CD4-positive, alpha-beta T cell treated with Interleukin-21 for 1 hour (primary cell): ENCODE results near the gene ZSWIM3.

Experiments
- DNase-seq: peaks from one replicate; pipeline ENCODE4 v3.0.0-alpha.2; 2020

The ZSWIM3 gene

DNA sequence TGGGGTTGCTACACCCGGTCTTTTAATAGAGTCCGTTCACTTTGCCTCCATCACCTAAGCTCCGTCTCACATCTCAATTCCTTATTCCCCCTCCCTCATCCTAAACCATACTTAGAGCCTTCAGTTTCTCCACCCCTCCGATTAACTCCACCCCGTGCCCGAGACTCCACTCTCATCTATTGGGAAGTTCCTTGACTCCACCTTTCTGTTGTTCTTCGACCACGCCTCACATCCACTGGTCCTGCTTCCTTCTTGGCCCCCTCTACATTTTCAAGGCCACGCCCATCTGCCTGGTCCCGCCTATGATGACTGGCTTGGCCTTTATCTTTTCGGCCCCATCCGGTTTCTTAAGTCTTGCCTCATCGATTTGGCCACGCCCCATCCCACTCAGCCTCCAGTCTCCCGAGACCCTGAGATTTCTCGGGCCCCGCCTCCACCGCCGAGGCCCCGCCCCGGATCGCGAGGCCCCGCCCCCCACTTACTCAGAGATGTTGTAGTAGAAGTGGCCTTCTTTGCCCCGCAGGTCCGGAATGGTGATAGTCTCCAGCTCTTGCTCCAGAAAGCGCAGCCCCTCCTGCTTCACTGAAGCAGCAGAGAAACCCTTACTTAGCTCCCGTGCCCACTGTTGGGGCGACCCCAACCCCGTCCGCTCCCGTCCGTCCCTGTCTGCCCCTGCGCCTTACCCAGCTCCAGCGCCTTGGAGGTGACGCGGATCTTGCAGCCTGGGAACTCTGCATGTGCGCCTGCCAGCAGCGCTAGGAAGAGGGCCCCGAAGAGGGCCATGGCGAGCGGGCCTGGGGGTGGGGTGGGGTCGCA, 53.5 kb downstream of the ZSWIM3 start:
- DNase-seq = peak; percentile 93

DNA sequence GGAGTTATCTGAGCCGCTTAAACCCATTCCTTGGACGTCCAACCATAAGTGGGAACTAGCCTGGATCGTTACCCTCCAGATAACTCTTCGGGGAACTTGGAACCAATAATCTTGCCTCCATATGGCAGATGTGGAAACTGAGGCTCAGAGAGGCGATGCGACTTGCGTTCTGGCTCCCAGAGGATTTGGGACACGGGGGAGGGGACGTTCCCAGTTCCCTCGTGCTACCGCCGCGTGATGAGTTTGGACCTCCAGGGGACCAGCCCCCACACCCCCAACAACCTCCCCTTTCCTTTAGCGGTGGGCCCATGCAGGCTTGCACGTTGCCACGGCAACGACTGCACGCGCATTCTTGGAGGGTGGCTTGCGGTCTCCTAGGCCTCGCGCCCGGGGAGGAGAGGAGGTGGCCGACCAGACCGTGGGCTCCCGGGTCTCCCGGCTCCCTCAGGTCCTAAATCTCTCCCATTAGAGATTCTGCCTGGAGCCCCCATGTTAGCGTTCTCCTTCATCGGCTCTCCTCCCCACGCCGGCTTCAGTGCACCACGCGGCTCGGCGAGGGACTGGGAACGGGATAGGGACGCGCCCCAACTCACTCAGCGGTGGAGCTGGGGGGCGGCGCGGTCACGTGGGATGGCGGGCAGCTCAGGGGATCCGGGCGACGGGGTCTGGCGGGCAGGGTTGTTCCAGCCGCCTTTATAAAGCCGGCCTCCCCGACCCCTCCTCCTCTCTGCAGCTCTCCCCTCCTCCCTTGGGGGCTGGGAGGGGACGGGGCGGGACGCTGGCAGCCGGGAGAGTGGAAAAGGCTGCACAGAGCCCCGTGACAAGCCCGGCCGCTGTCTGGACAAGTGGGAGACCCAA, 54.3 kb downstream of the ZSWIM3 start, which contains the start of gene PLTP:
PLTP (minus strand) TSS at position 670 of the 858 bp plus-strand sequence. CDS start 703 bp downstream, outside the sequence.
- peak; percentile 48 for DNase-seq

DNA sequence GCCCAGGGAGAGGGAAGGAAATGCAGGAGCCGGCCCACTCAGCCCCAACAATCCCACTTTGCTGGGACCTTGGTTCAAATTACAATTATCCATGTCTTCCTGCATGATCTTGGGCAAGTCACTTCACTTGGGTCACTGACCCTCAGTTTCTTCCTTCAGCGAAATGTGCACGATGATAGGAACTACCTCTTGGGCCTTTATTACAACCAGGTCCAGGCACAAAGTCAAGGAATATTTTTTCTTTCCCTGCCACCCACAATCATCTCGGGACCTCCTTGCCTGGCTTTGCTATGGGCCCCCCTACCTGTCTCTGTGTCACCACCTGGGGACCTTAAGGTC, 54.9 kb downstream of the ZSWIM3 start:
- no peak for DNase-seq

DNA sequence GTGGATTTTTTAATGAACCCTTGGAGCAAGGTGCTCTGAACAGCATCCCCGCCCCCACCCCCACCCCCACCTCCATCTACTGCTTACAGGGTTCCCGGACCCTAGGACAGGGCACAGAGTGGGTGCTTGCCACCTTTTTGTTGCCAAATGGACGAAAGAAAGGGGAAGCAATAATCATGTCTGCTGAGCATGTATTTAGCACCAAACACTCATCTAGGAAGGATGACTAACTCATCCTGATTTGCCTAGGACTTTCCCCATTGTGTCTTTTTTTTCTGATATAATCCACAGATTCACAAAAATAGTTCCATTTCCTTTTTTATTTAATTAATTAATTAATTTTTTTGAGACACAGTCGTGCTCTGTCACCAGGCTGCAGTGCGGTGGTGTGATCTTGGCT, 55.7 kb downstream of the ZSWIM3 start:
- DNase-seq = no peak

DNA sequence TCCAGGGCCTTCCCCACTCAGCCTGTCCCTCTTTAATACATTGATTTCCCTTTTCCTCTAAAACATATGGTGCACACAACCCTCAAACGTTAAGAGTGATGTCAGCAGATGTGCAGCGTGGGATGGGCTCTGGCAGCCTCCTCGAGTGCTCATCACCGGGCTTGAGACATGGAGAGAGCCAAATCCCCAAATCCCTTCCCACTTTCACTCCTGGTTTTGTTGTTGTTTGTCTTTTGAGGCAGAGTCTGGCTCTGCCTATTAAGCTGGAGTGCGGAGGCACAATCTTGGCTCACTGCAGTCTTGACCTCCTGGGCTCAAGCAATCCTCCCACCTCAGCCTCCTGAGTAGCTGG, 60.4 kb downstream of the ZSWIM3 start:
- DNase-seq = no peak

DNA sequence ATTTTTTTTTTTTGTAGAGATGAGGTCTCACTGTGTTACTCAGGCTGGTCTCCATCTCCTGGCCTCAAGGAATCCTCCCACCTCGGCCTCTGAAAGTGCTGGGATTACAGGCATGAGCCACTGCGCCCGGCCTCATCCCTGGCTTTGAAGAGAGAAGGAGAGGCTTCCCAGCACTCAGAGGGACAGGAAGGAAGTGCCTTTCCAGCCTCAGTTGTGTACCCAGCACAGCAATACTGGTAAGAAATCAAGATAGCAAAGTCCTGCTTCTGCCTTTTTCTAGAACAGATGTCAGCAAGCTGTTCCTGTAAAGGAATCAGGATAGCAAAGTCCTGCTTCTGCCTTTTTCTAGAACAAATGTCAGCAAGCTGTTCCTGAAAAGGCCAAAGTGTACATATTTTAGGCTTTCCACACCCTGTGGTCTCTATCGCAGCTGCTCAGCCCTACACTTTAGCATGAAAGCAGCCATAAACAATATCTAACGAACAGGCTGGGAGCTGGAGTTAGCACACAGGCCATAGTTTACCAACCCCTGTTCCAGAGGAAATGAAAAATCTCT, 60.8 kb downstream of the ZSWIM3 start:
- DNase-seq = no peak

DNA sequence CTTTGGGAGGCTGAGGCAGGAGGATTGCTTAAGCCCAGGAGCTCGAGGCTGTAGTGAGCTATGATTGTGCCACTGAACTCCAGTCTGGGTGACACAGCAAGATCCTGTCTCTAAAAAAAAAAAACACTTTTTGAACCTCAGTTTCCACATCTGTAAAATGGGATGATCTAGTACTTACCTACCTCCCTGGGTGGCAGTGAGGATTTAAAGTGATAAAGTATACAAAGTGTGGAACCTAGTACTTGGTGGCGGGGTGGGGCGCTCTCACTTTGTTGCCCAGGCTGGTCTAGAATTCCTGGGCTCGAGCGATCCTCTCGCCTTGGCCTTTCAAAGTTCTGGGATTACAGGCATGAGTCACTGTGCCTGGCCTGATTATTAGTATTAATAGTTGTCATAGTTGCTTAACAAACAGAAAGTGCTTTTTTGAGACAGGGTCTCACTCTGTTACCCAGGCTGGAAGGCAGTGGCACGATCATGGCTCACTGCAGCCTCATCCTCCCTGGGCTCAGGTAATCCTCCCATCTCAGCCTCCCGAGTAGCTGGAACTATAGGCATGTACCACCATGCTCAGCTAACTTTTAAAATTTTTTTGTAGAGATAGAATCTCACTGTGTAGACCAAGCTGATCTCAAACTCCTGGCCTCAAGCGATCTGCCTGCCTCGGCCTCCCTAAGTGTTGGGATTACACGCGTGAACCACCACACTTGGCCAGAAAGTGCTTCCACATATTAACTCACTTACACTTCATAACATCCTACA, 61.5 kb downstream of the ZSWIM3 start:
- DNase-seq = no peak

DNA sequence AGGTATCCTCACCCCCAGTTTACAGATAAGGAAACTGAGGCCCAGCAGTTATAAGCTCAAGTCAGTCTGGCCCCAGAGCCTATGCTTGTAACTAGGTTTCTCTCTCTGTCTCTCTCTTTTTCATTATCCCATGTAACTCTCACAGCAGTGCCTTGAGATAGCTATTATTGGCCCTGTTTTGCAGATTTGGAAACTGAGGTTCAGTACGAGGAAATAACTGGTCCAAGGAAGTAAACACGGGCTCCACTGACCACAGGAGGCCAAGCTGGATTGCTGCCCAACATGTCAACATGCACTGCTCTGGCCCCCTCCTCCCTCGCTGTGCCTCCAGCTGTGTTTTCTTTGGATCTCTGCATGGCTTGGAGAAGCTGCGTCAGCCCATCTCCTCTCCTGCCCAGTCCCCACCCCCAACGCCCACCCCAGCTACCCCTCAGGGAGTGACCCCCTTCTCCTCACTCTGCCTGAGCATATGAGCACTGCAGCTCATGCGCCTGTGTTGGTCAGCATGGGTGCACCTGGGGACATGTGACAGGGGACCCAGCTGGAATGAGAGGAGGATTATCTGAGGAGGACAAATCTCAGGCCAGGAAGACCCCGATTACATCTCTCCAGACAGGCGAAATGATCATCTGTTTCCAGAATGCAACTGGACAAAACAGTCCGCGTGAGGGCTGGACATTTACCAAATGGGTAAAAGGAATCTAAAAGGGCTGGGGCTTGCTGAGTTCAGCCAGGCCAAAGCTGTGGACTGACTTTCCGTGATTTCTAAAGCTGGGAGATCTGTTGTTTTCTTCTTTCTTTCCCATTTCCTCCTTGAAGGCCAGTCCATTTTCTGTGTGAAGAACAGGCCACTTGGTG, 62.4 kb downstream of the ZSWIM3 start:
- DNase-seq = no peak

DNA sequence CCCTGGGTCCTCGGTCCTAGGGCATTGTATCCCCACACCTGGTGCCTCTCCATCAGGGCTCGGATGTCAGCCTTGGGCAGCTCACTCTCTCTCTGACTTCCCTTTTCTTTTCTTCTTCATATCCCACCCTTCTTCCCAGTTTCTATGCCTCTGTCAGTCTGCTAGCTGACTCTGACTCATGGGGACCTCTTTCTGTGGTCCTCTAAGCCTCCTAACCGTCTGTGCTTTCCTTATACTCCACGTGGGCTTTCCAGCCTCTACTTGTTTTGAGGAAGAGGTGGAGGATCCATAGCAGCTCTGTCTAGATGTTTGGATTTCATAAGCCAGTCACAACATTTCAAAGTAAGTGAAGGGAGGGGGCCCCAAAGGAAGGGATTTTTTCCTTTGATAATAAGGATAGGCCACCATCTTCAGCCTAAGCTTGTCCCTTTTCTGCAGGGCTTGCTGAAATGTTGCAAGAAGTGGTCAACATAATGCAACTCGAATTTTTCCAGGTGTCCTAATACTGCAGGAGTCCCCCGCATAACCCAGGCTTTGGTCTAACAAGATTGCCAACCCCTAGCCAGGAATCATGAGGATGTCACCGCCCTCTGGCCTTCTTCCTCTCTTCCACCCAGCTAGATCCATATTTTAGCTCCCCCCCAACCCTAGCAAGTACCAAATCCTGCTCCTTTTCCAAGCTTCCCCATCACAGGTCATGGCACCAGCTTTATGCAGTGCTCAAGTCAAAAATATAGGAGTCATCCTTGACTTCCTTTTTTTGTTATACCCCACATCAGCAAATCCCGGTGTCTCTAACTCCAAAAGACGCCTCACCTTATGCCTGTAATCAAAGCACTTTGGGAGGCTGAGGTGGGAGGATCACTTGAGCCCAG, 63.3 kb downstream of the ZSWIM3 start:
- DNase-seq = no peak

DNA sequence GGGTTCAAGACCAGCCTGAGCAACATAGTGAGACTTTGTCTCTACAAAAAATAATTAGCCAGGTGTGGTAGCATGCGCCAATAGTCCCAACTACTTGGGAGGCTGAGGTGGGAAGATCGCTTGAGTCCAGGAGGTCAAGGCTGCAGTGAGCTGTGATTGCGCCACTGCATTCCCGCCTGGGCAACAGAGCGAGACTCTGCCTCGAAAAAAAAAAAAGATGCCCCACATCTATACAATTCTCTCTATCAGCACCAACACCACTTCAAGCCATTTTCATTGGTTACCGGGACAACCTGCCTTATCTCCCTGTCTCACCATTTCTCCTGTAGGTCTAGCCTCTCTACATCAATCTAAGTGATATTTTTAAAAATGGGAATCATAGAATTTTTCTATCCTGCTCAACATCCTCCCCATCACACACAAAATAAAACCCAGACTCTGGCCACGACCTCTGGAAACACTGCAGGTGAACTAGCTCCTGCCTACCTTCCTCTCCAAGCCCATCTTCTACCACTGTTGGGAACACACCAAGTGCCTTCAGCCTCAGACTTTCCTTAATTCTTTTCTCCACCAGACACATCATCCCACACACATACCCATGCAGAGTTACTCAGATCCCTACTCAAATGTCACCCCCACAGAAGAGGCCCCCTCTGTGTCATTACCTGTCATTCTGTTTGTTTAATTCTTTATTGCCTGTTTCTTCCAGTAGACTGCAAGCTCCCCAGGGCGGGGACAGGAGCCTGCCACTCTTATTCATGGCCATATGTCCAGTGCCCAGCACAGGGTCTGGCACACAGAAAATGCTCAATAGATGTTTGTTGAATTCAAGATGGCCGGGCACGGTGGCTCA, 64.1 kb downstream of the ZSWIM3 start:
- DNase-seq = no peak

DNA sequence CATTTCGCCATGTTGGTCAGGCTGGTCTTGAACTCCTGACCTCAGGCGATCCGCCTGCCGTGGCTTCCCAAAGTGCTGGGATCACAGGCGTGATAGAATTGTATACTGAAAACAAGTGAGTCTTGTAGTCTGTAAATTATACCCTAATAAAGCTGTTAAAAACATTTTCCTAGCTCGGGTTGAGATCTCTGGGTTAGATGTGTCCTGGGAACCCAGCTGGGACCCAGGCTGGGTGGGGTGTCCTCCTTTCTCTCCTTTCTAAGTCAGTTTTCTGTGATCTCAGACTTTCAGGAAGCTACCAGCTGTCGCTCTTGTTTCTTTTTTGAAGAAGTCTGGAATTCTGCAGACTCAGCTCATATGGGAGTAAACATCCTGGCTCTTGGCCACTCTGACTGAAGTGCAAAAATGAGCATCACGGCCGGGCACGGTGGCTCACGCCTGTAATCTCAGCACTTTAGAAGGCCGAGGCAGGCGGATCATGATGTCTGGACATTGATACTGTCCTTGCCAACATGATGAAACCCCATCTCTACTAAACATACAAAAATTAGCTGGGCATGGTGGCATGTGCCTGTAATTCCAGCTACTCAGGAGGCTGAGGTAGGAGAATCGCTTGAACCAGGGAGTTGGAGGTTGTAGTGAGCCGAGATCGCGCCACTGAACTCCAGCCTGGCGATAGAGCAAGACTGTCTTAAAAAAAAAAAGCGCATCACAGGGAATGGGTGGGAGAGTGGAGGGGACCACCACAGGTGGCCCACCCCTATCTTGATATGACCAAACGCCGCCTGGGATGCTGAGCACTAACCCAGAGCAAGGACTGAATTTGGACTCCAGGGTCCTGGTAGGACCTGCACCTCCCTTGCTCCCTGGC, 67.2 kb downstream of the ZSWIM3 start:
- DNase-seq = no peak

DNA sequence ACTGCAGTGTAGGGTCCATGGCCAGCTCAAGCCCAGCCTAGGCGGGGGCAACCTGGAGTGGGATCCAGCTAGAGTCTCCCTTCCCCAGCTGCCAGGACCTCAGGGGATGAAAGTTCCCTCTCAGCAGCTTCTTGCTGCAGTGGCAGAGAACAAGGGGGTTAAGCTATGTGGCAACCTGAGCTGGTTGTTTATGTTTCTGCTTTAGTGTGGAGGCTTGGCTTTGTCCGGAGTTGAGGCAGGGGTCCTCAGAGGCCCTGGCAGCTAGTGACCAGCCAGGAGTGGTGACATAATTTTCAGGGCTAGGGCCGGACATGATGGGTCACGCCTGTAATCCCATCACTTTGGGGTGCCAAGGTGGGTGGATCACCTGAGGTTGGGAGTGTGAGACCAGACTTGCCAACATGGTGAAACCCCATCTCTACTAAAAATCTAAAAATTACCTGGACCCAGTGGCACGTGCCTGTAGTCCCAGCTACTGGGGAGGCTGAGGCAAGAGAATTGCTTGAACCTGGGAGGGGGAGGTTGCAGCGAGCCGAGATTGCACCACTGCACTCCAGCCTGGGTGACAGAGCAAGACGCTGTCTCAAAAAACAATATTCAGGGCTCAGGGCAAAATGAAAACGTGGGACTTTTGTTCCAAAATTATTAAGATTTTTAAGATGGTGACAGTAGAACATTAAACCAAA, 68.5 kb downstream of the ZSWIM3 start:
- DNase-seq = no peak

DNA sequence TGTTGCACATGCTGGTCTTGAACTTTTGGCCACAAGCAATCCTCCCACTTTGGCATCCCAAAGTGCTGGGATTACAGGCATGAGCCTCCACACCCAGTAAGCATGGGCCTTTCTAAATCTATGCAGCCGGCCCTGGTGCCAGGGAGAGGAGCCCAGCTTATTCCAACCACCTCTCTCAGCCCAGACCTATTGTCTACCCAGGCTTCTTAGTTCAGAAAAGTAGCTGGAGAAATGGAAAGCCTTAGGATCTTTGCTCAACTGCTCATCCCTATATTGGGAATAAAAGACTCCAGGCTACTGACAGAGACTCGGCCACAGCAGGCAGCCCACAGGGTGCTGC, 69.3 kb downstream of the ZSWIM3 start:
- DNase-seq = no peak

DNA sequence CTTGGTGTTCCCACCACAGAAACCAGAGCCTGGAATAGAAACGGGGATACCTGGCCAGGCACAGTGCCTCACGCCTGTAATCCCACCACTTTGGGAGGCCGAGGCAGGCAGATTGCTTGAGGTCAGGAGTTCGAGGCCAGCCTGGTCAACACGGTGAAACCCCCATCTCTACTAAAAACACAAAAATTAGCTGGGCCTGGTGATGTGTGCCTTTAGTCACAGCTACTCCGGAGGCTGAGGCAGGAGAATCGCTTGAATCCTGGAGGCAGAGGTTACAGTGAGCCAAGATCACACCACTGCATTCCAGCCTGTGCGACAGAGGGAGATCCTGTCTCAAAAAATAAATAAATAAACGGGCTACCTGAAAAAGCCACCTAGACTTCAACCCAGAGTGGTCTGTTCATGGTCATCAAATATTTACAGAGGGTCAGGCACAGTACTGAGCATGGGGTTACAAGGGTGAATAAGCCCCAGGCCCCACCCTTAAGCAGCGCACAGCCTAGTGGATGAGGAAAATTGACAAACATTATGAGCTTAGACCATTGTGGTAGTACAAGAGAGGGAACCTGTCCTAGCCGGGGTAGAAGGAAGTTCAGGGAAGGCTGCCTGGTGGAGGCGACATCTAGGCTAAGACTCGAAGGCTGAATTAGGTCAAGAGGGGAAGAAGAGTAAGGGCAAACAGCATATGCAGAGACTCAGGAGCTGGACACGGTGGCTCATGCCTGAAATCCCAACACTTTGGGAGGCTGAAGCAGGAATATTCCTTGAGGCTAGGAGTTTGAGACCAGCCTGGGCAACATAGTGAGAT, 69.9 kb downstream of the ZSWIM3 start:
- DNase-seq = no peak
